Stomach (tissue), 4 donors: Measurements from ENCODE around the gene UGT1A8.

Experiments used
- POLR2AphosphoS5 ChIP-seq, 3 donors: sonication (generic); formaldehyde crosslinking; IDR thresholded peaks; one replicate each; pipeline ENCODE4 v1.6.1; 2016; ENCODE audit warnings: antibody characterized with exemption in 3 of 3
- TF ChIP-seq, protein P1 (sequence below), 7 experiments: fragments of 450-650 bp in 4 of 7; fragments of 200-600 bp in 3 of 7; sonication (generic) in 3 of 7; IDR thresholded peaks; one replicate each; pipeline ENCODE4 v1.5.1; 2016 to 2019; ENCODE audit warnings: antibody characterized with exemption in 7 of 7, control low read depth in 2 of 7, mild to moderate bottlenecking in 1 of 7

DNA sequence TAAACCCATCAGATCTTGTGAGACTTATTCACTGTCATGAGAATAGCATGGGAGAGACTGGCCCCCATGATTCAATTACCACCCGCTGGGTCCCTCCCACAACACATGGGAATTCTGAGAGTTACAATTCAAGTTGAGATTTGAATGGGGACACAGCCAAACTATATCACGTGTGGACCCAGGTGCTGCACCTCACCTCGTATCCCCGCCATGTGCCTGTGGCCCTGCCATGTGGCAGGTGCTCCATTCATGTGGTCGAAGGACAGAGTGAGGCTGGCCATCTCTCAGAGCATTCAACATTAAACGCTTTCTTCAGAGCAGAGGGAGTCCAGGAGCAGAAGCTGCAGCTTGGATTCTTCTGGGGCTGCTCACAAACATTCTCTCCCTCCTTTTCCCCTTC lies 193.0 kb downstream of the UGT1A8 start:
- no peak for TF ChIP-seq POLR2AphosphoS5 (IDR thresholded peaks at IDR 0.05)
- TF ChIP-seq, protein P1, sequence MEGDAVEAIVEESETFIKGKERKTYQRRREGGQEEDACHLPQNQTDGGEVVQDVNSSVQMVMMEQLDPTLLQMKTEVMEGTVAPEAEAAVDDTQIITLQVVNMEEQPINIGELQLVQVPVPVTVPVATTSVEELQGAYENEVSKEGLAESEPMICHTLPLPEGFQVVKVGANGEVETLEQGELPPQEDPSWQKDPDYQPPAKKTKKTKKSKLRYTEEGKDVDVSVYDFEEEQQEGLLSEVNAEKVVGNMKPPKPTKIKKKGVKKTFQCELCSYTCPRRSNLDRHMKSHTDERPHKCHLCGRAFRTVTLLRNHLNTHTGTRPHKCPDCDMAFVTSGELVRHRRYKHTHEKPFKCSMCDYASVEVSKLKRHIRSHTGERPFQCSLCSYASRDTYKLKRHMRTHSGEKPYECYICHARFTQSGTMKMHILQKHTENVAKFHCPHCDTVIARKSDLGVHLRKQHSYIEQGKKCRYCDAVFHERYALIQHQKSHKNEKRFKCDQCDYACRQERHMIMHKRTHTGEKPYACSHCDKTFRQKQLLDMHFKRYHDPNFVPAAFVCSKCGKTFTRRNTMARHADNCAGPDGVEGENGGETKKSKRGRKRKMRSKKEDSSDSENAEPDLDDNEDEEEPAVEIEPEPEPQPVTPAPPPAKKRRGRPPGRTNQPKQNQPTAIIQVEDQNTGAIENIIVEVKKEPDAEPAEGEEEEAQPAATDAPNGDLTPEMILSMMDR (IDR thresholded peaks at IDR 0.05) = no peak
